Thyroid gland (tissue), 4 donors: Measurements from ENCODE around the gene GPR31. TPM values are rescaled to one million over a fixed set of nuclear protein-coding genes. Genes with fewer than 3 reads are reported as not detected.

Experiments used
- DNase-seq, 2 donors: peaks; one replicate each; pipeline ENCODE4 v3.0.0-alpha.2; 2019
- H3K27ac ChIP-seq, 3 donors: fragments of 200-600 bp; sonication (generic); 1 replicate in 2 of 3; 2 replicates in 1 of 3; pipeline ENCODE4 v1.5.1; 2016 to 2019; ENCODE audit warnings: mild to moderate bottlenecking in 1 of 3, moderate library complexity in 1 of 3
- H3K27me3 ChIP-seq: fragments of 200-600 bp; sonication (generic); one replicate; pipeline ENCODE4 v1.5.1; 2019
- H3K36me3 ChIP-seq, 2 donors: fragments of 200-600 bp; sonication (generic); one replicate each; pipeline ENCODE4 v1.5.1; 2016 to 2019
- H3K4me1 ChIP-seq, 2 donors: fragments of 200-600 bp; sonication (generic); one replicate each; pipeline ENCODE4 v1.5.1; 2017 to 2019
- H3K4me3 ChIP-seq, 3 donors: fragments of 200-600 bp; sonication (generic); replicated peaks in 1 of 3; 1 replicate in 2 of 3; 2 replicates in 1 of 3; pipeline ENCODE4 v1.5.1; 2016; ENCODE audit warnings: mild to moderate bottlenecking in 1 of 3
- H3K9me3 ChIP-seq: fragments of 200-600 bp; sonication (generic); one replicate; pipeline ENCODE4 v1.5.1; 2017
- POLR2A ChIP-seq, 2 donors: fragments of 450-650 bp; IDR thresholded peaks; one replicate each; pipeline ENCODE4 v1.6.1; 2017; ENCODE audit warnings: antibody characterized with exemption in 2 of 2, mild to moderate bottlenecking in 2 of 2, moderate library complexity in 1 of 2
- WGBS, 2 donors: methylation state at CpG; one replicate each; pipeline ENCODE4 v1.1.5; 2017; 5-methylcytosine and 5-hydroxymethylcytosine counted together
- intact Hi-C: fragments of 100-400 bp; cut with DNase I; formaldehyde crosslinking; loops from one replicate; pipeline ENCODE4 v1.15.1; 2023
- total RNA-seq, 4 donors: library from RNA; depleted of rRNA; stranded (reverse); fragments of >200 nt; gene quantifications; one replicate each; pipeline ENCODE4 v1.2.3, GENCODE V29; 2016
- TF ChIP-seq, protein P1 (sequence below), 6 experiments: fragments of 200-600 bp in 3 of 6; fragments of 450-650 bp in 3 of 6; sonication (generic) in 3 of 6; IDR thresholded peaks; one replicate each; pipeline ENCODE4 v1.5.1; 2016 to 2019; ENCODE audit warnings: antibody characterized with exemption in 6 of 6, mild to moderate bottlenecking in 2 of 6, inconsistent platforms in 1 of 6, moderate library complexity in 1 of 6

GPR31 gene
- total RNA-seq, 4 donors from 2014 or later = not detected

DNA sequence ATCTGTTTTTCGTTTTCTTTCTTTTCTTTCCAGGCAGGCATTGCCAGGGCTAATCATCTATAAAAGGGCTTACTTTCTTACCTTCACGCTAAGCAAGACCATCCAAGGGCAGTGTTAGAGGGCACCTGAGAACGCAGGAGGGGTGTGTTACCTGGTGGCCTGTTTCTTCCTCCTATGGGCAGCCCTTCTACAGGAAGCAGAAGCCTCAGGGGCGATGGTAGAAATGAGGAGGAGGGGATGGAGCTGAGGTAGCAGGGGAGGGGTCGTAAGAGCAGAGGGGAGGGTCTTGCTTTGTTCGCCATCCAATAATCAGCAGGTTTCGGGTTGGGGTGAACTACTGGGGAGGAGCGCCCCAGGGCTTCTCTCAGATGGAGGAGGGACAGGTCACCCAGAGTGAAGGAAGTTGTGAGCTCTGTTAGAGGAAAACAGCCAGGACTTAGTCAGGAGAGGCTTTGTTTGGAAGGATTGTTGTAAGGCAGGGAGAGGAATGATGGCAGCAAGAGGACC, 36.4 kb downstream of the GPR31 start:
- DNase-seq = no peak

DNA sequence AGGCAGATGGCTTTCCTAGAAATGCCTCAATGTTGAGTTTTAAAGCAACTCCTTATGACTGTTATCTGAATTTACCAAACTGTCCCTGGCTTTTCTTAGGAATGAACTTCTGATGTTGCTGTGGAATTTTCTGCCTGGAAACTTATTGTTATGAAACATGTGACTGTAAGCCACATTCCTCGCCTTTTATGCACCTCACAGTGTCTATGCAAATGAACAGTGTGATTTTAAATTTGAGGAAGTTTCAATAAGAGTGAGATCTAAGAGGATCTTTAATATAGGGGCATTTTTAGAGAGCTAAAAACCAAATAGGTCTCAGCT, 37.2 kb downstream of the GPR31 start:
- no peaks in the 10 kb centered on the region for H3K36me3 ChIP-seq
- peaks cover 10 to 11% of the 10 kb centered on the region in 2 donors for H3K4me1 ChIP-seq
- TF ChIP-seq, protein P1, sequence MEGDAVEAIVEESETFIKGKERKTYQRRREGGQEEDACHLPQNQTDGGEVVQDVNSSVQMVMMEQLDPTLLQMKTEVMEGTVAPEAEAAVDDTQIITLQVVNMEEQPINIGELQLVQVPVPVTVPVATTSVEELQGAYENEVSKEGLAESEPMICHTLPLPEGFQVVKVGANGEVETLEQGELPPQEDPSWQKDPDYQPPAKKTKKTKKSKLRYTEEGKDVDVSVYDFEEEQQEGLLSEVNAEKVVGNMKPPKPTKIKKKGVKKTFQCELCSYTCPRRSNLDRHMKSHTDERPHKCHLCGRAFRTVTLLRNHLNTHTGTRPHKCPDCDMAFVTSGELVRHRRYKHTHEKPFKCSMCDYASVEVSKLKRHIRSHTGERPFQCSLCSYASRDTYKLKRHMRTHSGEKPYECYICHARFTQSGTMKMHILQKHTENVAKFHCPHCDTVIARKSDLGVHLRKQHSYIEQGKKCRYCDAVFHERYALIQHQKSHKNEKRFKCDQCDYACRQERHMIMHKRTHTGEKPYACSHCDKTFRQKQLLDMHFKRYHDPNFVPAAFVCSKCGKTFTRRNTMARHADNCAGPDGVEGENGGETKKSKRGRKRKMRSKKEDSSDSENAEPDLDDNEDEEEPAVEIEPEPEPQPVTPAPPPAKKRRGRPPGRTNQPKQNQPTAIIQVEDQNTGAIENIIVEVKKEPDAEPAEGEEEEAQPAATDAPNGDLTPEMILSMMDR (IDR thresholded peaks at IDR 0.05) = no peak
- no peak for TF ChIP-seq POLR2A (IDR thresholded peaks at IDR 0.05)
- no peaks in the 10 kb centered on the region for H3K9me3 ChIP-seq
- no peaks in the 10 kb centered on the region for H3K27me3 ChIP-seq
- no peak overlapping the region for H3K27ac ChIP-seq
- intact Hi-C loops = no loop called here
- H3K4me3 ChIP-seq = no peak overlapping the region
- 86 to 93% methylated on average over 1 of the region's 1 CpG for WGBS, 2 donors
- DNase-seq = no peak

More for the DNA sequence above, 36.4 kb downstream of the GPR31 start:
- intact Hi-C loops = no loop called here
- TF ChIP-seq, protein P1 (IDR thresholded peaks at IDR 0.05) = no peak
- no peak for TF ChIP-seq POLR2A (IDR thresholded peaks at IDR 0.05)
- Histone ChIP-seq H3K27me3 (no peaks in the 10 kb centered on the region), H3K4me1 (peaks cover 4 to 5% of the 10 kb centered on the region in 2 donors), H3K4me3 (no peak overlapping the region), H3K36me3 (no peaks in the 10 kb centered on the region), H3K27ac (no peak overlapping the region), H3K9me3 (no peaks in the 10 kb centered on the region)
- WGBS, 2 donors = 86 to 89% methylated on average over 8 of the region's 8 CpGs

DNA sequence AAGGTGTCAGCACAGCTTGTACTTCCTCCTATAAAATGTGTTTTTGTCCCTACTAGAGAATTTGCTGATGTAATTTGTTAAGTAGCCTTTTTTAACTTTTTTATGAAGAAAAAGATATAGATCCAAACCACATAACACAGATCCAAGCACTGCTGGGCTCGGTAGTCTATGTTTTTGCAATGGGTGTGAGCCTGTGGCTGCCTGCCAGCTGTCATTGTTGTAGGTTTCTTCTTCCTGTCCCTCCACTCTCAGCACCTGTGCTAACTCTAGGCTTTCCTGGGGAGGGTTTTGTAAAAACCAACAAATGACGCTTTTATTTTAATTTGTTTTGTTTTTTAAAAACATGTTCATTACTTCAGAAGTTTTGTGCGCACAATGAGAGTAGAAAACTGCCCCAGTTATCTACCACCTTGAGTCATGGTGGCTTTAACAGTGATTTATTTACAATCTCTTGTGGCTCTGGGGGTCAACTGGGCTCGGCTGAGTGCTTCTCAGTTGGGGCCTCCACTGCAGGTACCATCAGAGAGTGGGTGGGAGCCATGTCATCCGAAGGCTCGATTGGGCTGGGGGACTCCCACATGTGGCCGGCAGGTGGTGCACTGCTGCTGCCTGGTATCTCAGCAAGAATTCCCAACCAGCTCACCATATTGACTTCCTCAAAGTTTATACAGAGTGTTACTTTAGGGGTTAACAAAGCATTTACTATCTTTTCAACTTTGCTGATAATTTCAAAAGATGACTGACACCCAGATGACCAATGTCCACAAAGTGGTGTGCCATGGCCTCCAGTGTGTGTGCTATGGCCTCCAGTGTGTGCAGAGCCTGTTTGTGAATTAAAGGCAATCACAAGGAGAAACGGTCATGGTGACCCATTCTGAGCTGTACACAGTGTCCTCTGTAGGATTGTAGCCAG, 37.9 kb downstream of the GPR31 start:
- no peaks in the 10 kb centered on the region for H3K9me3 ChIP-seq
- DNase-seq = no peak
- H3K4me1 ChIP-seq = peaks cover 10 to 11% of the 10 kb centered on the region in 2 donors
- H3K36me3 ChIP-seq = no peaks in the 10 kb centered on the region
- intact Hi-C loops = no loop called here
- no peak overlapping the region for H3K4me3 ChIP-seq
- TF ChIP-seq, protein P1 (IDR thresholded peaks at IDR 0.05) = no peak
- TF ChIP-seq POLR2A (IDR thresholded peaks at IDR 0.05) = no peak
- WGBS, 2 donors = 79 to 82% methylated on average over 7 to 8 of the region's 8 CpGs
- no peak overlapping the region for H3K27ac ChIP-seq
- H3K27me3 ChIP-seq = no peaks in the 10 kb centered on the region

DNA sequence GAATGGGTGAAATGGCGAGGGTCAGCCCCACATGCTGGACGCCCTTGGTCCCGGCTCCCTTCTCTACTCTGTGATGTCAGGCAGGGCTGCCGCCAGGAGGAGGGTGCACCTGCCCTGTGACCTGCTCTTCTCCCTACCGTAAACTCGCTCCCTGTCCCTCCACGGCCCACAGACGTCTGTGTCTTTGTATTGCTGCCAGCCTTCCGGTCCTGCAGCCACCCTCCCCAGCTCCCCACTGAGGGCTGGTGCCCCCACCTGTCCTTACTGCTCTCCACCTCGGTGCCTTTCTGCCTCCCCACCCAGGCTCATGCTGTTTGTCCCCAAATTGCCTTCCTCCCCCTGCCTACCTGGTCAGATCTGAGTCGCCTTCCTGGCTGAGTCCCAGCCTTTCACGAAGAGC, 38.9 kb downstream of the GPR31 start:
- no peak for TF ChIP-seq POLR2A (IDR thresholded peaks at IDR 0.05)
- TF ChIP-seq, protein P1 (IDR thresholded peaks at IDR 0.05) = no peak
- intact Hi-C loops = no loop called here
- H3K27ac ChIP-seq = no peak overlapping the region
- no peaks in the 10 kb centered on the region for H3K36me3 ChIP-seq
- no peaks in the 10 kb centered on the region for H3K9me3 ChIP-seq
- H3K4me1 ChIP-seq = peaks cover 10 to 11% of the 10 kb centered on the region in 2 donors
- WGBS, 2 donors = 89 to 91% methylated on average over 12 of the region's 12 CpGs
- H3K27me3 ChIP-seq = no peaks in the 10 kb centered on the region
- H3K4me3 ChIP-seq = no peak overlapping the region
- DNase-seq = no peak

DNA sequence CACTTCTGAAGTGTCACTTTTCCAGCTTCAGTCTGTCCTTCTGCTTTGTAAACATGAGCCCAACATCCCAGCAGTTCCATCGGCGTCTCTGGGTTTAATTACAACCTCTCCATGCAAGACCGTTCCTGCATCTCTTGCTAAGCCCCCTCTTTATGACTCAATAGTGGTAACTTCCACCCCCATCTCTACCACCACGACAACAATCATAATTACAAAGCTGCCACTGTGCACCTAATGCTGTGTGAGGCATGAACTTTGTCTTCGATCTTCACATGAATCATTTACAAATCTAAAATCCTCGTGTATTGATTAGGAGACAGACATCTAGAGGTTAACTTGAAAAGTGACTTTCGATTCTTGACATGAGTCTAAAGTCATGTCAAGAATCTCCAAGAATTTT, 39.8 kb downstream of the GPR31 start:
- intact Hi-C loops = no loop called here
- H3K36me3 ChIP-seq = no peaks in the 10 kb centered on the region
- DNase-seq = no peak
- no peaks in the 10 kb centered on the region for H3K9me3 ChIP-seq
- peaks cover 10 to 11% of the 10 kb centered on the region in 2 donors for H3K4me1 ChIP-seq
- 88 to 90% methylated on average over 7 of the region's 7 CpGs for WGBS, 2 donors
- TF ChIP-seq, protein P1 (IDR thresholded peaks at IDR 0.05) = no peak
- no peak for TF ChIP-seq POLR2A (IDR thresholded peaks at IDR 0.05)
- H3K27ac ChIP-seq = no peak overlapping the region
- H3K27me3 ChIP-seq = no peaks in the 10 kb centered on the region
- no peak overlapping the region for H3K4me3 ChIP-seq
